Pulmonary artery endothelial cell (primary cell): ENCODE data around the gene UNC13B. TPM values are rescaled to one million over a fixed set of nuclear protein-coding genes. Genes with fewer than 3 reads are reported as not detected.
"Not testable (repeated sequence)": the region's sequence is repeated elsewhere in the genome, so short reads cannot be mapped to it uniquely, and the experiment has no call there.

Experiments used
- DNase-seq: peaks from one replicate; pipeline ENCODE4 v3.0.0-alpha.2; 2011; ENCODE audit warnings: low read depth, low spot score
- total RNA-seq: library from RNA; depleted of rRNA; stranded (reverse); fragments of >200 nt; gene quantifications from 2 replicates; pipeline ENCODE4 v1.2.3, GENCODE V29; 2014

The UNC13B gene
- total RNA-seq: 41.3 and 70.2 TPM in 2 replicates

GRCh38 chr9:35161713-35162604, at the start of gene UNC13B:
Gene UNC13B, plus strand, starts transcription at chr9:35162009. Its CDS starts 275 bp downstream, at chr9:35162284.
- DNase-seq: peak; percentile 75

GRCh38 chr9:35112257-35113020, 49.4 kb upstream of the UNC13B start:
- DNase-seq: no peak

GRCh38 chr9:35114113-35114839, 47.5 kb upstream of the UNC13B start:
- DNase-seq: peak; percentile 87

GRCh38 chr9:35114840-35115628, 46.8 kb upstream of the UNC13B start:
- DNase-seq: no peak

- peak; percentile 87 for DNase-seq
Observed at GRCh38 chr9:35115680-35116538, 45.9 kb upstream of the UNC13B start, which contains the start of gene ATOSB. Gene ATOSB, minus strand, starts transcription at chr9:35115862. Its CDS starts 7,588 bp downstream, at chr9:35108274.

- DNase-seq: no peak
Observed at GRCh38 chr9:35116539-35116897, 45.3 kb upstream of the UNC13B start.

GRCh38 chr9:35116898-35117551, 44.8 kb upstream of the UNC13B start:
- DNase-seq: peak; percentile 84

GRCh38 chr9:35134920-35135319, 26.9 kb upstream of the UNC13B start:
- DNase-seq: no peak

GRCh38 chr9:35135988-35136387, 25.8 kb upstream of the UNC13B start:
- no peak for DNase-seq

GRCh38 chr9:35136866-35137265, 24.9 kb upstream of the UNC13B start:
- no peak for DNase-seq

- no peak for DNase-seq
Observed at GRCh38 chr9:35140093-35140492, 21.7 kb upstream of the UNC13B start.

GRCh38 chr9:35142037-35142436, 19.8 kb upstream of the UNC13B start:
- no peak for DNase-seq

GRCh38 chr9:35147941-35148563, 13.8 kb upstream of the UNC13B start:
- not testable (repeated sequence) for DNase-seq

GRCh38 chr9:35152926-35153325, 8.9 kb upstream of the UNC13B start:
- DNase-seq: no peak

- no peak for DNase-seq
Observed at GRCh38 chr9:35156781-35157180, 5.0 kb upstream of the UNC13B start.

- not testable (repeated sequence) for DNase-seq
Observed at GRCh38 chr9:35157836-35158235, 4.0 kb upstream of the UNC13B start.

- no peak for DNase-seq
Observed at GRCh38 chr9:35158501-35159280, 3.1 kb upstream of the UNC13B start.
